Kidney (tissue), 14 donors: Measurements from ENCODE around the gene ADH1C. TPM values are rescaled to one million over a fixed set of nuclear protein-coding genes. Genes with fewer than 3 reads are reported as not detected.

ENCODE experiments used
- DNase-seq, 5 donors: peaks; one replicate each; pipeline ENCODE4 v3.0.0-alpha.2; 2013 to 2020
- FAIRE-seq: peaks from 2 replicates; lab custom pipeline; 2012; peaks lifted over from hg19 to GRCh38; lab: Jason Lieb, UNC
- H3K27ac ChIP-seq, 2 donors: one replicate each; pipeline ENCODE4 v1.7.0; 2013; ENCODE audit warnings: low read depth in 2 of 2, low read length in 2 of 2, inconsistent platforms in 1 of 2
- H3K27me3 ChIP-seq: one replicate; pipeline ENCODE4 v1.7.1; 2013; ENCODE audit warnings: low read length, inconsistent platforms; ENCODE audit not compliant: control insufficient read depth, insufficient read depth
- H3K36me3 ChIP-seq, 3 donors: one replicate each; pipeline versions ENCODE4 v1.7.0 to v1.7.1; 2013; ENCODE audit warnings: low read length in 3 of 3, control low read depth in 1 of 3, inconsistent platforms in 1 of 3; ENCODE audit not compliant: insufficient read depth in 3 of 3, control insufficient read depth in 2 of 3
- H3K4me1 ChIP-seq, 3 donors: one replicate each; pipeline versions ENCODE4 v1.7.0 to v1.7.1; 2013; ENCODE audit warnings: low read length in 3 of 3, inconsistent platforms in 1 of 3, low read depth in 1 of 3; ENCODE audit not compliant: control insufficient read depth in 2 of 3, insufficient read depth in 2 of 3
- H3K4me3 ChIP-seq, 3 donors: one replicate each; pipeline versions ENCODE4 v1.7.0 to v1.8.1; 2013; ENCODE audit warnings: low read length in 3 of 3, control low read depth in 1 of 3, inconsistent platforms in 1 of 3
- H3K9ac ChIP-seq, 3 donors: one replicate each; pipeline versions ENCODE4 v1.7.0 to v1.7.1; 2013; ENCODE audit warnings: low read length in 3 of 3, control low read depth in 1 of 3, inconsistent platforms in 1 of 3
- H3K9me3 ChIP-seq, 3 donors: one replicate each; pipeline versions ENCODE4 v1.7.0 to v1.7.1; 2013; ENCODE audit warnings: low read length in 3 of 3, control low read depth in 1 of 3, inconsistent platforms in 1 of 3; ENCODE audit not compliant: control insufficient read depth in 2 of 3, insufficient read depth in 1 of 3
- CTCF ChIP-seq: IDR thresholded peaks from 3 replicates; pipeline ENCODE4 v1.5.1; 2012; ENCODE audit warnings: mild to moderate bottlenecking, moderate library complexity, borderline replicate concordance; ENCODE audit not compliant: insufficient read depth; ENCODE audit errors: extremely low read depth
- intact Hi-C: fragments of 100-400 bp; cut with DNase I; formaldehyde crosslinking; loops from one replicate; pipeline ENCODE4 v1.11.1; 2022
- polyA plus RNA-seq: library from polyadenylated mRNA; stranded (reverse); fragments of 350-450 nt; fragmentation: Illumina TruSeq; extraction: RNeasy Lipid Tissue Mini Kit (QIAGEN cat#74804); gene quantifications from one replicate; pipeline ENCODE4 v1.2.3, GENCODE V29; 2014; ENCODE audit warnings: low read depth, low replicate concordance; ENCODE audit not compliant: insufficient read depth
- total RNA-seq: library from RNA; stranded (reverse); fragmentation: NEBNext Ultra II Directional; extraction: Animal tissue kit (Norgen Biotek cat#: 25700); gene quantifications from one replicate; pipeline ENCODE4 v1.2.1, GENCODE V29; 2021
- donor health status: control.
- donor health status: control.
- donor health status: control.
- donor health status: control.
- donor health status: control.
- donor health status: DM: yes; HTN: yes; CAD: no.
- donor health status: Normal renal cell carcinoma (clear cell type).

ADH1C gene
- total and polyA plus RNA-seq, 2 donors from 2014 or later = 9.3 to 28.1 TPM

GRCh38 chr4:99301376-99302164, 51.0 kb downstream of the ADH1C start:
- FAIRE-seq (no peak), DNase-seq (no peak)
- H3K4me1 ChIP-seq = peaks cover 0 to 2% (median 0%) of the 10 kb centered on the region in 3 donors
- H3K9ac ChIP-seq = no peak overlapping the region
- no peak overlapping the region for H3K27ac ChIP-seq
- intact Hi-C loops = no loop called here
- no peaks in the 10 kb centered on the region for H3K27me3 ChIP-seq
- TF ChIP-seq CTCF = no peak
- H3K36me3 ChIP-seq = no peaks in the 10 kb centered on the region
- H3K4me3 ChIP-seq = no peak overlapping the region
- H3K9me3 ChIP-seq = no peaks in the 10 kb centered on the region

- peak; percentile 87 for FAIRE-seq
- TF ChIP-seq CTCF = no peak
- H3K27ac ChIP-seq = no peak overlapping the region
- no peaks in the 10 kb centered on the region for H3K27me3 ChIP-seq
- intact Hi-C loops = no loop called here
- peaks cover 0 to 2% (median 0%) of the 10 kb centered on the region in 3 donors for H3K4me1 ChIP-seq
- peak; percentile 66 to 96 (median 89) for DNase-seq
- H3K9ac ChIP-seq = no peak overlapping the region
- no peaks in the 10 kb centered on the region for H3K9me3 ChIP-seq
- H3K4me3 ChIP-seq = no peak overlapping the region
- H3K36me3 ChIP-seq = no peaks in the 10 kb centered on the region
Measured at GRCh38 chr4:99300934-99301333, 51.6 kb downstream of the ADH1C start.

GRCh38 chr4:99293357-99293756, 59.2 kb downstream of the ADH1C start:
- H3K27me3 ChIP-seq = no peaks in the 10 kb centered on the region
- no peaks in the 10 kb centered on the region for H3K9me3 ChIP-seq
- no peak overlapping the region for H3K9ac ChIP-seq
- no peaks in the 10 kb centered on the region for H3K36me3 ChIP-seq
- no peak overlapping the region for H3K4me3 ChIP-seq
- H3K27ac ChIP-seq = no peak overlapping the region
- no peak for TF ChIP-seq CTCF
- intact Hi-C loops = no loop called here
- FAIRE-seq = no peak
- H3K4me1 ChIP-seq = no peaks in the 10 kb centered on the region
- DNase-seq = no peak
